GM10266 (cell line): ENCODE data around the gene SLC22A16.
"Not testable (repeated sequence)": the region's sequence is repeated elsewhere in the genome, so short reads cannot be mapped to it uniquely, and the experiment has no call there.

Experiments
- DNase-seq: peaks from one replicate; pipeline ENCODE4 v3.0.0; 2012; ENCODE audit errors: extremely low spot score
- TF ChIP-seq, protein P1 (sequence below): IDR thresholded peaks from 2 replicates; pipeline ENCODE4 v1.5.1; 2012; ENCODE audit warnings: mild to moderate bottlenecking, low read depth; ENCODE audit not compliant: control insufficient read depth, insufficient read depth; ENCODE audit errors: missing control alignments

The SLC22A16 gene

DNA sequence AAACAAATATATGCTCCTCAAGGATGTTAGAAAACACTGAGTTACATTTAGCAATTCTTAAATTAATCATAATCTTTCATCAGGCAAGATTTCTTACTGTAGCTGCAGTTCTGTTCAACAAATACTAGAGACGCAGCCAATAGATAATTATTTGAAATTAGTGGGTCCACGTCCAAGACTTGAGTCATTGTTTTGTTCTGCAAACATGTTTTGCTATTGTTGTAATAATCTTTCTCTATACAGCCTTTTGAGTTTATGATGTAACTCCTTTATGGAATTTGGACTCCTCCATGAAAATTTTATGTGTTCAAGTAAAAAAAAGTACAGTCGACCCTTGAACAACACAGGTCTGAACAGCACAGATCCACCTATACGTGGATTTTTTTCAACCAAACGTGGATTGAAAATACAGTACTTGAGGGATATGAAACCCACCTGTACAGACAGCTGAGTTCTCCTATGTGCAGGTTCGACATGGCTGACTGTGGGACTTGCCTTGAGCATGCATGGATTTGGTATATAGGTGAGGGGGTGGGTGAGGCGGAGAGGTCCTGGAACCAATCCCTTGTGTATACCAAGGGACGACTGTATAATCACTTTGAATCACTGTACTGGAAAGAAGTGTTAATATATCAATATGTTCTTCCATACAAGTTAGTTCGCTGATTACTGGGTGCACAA, 41.3 kb upstream of the SLC22A16 start:
- no peak for DNase-seq
- TF ChIP-seq, protein P1, sequence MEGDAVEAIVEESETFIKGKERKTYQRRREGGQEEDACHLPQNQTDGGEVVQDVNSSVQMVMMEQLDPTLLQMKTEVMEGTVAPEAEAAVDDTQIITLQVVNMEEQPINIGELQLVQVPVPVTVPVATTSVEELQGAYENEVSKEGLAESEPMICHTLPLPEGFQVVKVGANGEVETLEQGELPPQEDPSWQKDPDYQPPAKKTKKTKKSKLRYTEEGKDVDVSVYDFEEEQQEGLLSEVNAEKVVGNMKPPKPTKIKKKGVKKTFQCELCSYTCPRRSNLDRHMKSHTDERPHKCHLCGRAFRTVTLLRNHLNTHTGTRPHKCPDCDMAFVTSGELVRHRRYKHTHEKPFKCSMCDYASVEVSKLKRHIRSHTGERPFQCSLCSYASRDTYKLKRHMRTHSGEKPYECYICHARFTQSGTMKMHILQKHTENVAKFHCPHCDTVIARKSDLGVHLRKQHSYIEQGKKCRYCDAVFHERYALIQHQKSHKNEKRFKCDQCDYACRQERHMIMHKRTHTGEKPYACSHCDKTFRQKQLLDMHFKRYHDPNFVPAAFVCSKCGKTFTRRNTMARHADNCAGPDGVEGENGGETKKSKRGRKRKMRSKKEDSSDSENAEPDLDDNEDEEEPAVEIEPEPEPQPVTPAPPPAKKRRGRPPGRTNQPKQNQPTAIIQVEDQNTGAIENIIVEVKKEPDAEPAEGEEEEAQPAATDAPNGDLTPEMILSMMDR: no peak

DNA sequence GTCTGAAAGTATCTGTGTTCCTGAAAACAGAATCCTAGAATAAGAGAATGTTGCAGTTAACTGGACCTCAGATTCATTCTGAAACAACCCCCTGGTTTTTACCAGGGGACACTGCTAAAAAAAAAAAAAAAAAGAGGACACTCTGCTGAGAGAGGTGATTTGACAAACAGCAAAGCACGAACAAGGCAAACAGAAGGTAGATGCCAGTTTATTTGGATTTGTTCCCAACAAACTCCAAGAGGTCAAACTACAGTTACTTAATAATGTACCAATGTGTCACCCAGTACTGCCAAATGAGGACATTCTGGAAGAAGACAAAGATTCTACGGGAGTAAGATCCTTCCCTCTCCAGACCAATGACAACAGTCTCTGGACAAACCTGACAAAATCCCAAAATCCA, 40.6 kb upstream of the SLC22A16 start:
- TF ChIP-seq, protein P1: no peak

DNA sequence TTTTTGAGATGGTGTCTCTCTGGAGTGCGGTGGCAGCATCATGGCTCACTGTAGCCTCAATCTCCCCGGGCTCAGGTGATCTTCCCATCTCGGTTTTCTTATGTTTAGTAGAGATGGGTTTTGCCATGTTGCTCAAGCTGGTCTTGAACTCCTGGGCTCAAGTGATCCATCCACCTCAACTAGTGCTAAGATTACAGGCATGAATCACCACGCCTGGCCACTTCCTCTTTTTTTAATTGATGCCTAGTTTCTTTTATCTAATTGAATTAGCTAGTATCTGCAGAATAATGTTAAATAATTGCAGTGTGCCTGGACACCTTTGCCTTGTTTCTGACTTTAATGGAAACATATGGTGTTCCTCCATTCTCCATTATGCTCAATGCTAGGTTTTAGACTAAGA, 38.4 kb upstream of the SLC22A16 start:
- no peak for DNase-seq
- TF ChIP-seq, protein P1: no peak

More for the DNA sequence above, 40.6 kb upstream of the SLC22A16 start:
- no peak for DNase-seq

DNA sequence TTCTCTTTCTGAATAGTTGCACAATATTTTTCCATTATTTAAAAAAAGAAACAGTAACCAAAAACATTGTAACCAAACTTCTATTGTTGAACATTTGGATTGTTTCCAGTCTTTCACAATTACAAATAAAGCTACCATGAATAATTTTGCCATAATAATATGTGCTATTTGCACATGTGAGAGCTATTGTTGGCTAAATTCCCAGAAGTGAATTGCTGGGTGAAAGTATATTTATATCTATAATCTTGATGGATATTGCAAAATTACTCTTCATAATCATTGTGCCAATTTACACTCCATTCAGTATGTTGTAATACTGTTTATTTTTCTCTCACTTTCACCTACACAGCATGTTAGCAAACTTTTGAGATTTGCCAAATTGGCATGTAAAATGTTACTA, 36.6 kb upstream of the SLC22A16 start:
- no peak for DNase-seq
- TF ChIP-seq, protein P1: no peak

DNA sequence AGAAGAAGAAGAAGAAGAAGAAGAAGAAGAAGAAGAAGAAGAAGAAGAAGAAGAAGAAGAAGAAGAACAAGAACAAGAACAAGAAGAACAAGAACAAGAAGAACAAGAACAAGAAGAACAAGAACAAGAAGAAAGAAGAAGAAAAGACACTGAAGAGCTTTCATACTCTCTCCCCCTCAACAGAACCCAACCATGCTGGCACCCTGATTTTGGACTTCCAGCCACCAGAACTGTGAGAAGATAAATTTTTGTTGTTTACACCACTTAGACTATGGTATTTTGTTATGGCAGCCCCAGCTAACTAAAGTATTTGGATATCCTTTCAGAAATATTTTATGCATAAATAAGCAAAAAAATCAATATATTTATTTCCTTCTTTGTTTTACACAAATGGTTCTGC, 36.1 kb upstream of the SLC22A16 start:
- not testable (repeated sequence) for DNase-seq

DNA sequence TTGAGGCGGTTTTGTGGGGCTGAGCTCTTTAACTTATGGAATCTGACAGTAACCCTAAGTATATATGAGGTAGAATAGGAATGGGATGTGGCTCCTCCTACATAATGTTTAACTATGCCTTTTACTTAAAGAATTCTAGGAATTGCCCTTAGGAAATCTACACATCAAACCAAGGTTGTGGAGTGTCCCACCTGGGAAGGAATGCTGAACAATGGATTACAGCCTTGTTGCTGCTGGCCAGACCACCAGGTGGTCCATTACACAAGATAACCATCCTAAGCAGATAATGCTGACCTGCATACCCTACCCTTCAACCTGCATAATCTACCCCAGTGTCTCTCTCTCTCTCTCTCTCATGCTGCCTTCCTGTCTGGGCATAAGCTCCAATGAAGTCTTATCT, 35.0 kb upstream of the SLC22A16 start:
- TF ChIP-seq, protein P1: no peak
- DNase-seq: no peak

DNA sequence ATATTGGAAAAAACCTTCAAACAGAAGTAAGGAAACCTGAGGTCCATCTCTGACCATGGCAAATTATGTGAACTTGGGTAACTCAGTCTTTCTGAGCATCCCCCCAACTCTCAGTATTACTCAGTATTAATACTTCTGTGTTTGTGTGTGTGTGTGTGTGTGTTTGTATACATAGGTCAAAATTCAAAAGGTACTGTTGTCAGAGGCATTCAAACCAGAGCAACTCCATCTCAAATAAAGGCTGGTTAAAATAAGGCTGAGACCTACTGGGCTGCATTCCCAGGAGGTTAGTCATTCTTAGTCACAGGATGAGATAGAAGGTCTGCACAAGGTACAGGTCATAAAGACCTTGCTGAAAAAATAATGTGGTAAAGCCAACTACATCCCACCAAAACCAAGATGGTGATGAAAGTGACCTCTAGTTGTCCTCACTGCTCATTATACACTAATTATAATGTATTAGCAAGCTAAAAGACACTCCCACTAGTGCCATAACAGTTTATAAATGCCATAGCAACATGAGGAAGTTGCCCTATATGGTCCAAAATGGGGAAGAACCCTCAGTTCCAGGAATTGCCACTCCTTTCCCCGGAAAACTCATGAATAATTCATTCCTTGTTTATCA, 33.3 kb upstream of the SLC22A16 start:
- TF ChIP-seq, protein P1: no peak
- DNase-seq: no peak

DNA sequence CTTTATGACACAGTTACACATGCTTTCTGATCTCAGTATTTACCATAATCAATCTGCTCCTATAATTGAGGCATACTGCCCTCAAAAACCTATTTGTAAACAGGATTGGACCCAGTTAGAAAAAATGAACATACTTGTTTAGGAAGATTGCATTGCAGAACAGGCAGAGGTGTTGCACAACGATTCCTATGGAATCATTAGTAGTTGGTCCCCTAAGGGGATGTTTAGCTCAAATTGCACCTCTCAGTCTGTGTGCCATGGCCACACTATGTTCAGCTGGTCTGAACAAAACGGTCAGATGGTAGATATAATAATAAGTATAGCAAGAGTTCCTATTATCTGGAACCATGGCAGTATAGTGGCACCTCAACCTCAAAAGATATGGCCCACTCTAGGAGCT, 28.5 kb upstream of the SLC22A16 start:
- not testable (repeated sequence) for DNase-seq
